Measurements from ENCODE around the gene ZNRF3.

GRCh38 chr22:29002603-29003002 is 119.2 kb downstream of the ZNRF3 start:
- no peak for TF ChIP-seq CTCF (tag by site-specific recombination; IDR thresholded peaks at IDR 0.05)
- TF ChIP-seq GFI1B (tag by site-specific recombination; IDR thresholded peaks at IDR 0.05), result no peak
